ENCODE data around the gene MSH6. TPM values are rescaled to one million over a fixed set of nuclear protein-coding genes. Genes with fewer than 3 reads are reported as not detected.
"Not testable (repeated sequence)": the region's sequence is repeated elsewhere in the genome, so short reads cannot be mapped to it uniquely, and the experiment has no call there.

Gene MSH6
- total RNA-seq, 1 donor from 2014 or later = 50.3 TPM

DNA sequence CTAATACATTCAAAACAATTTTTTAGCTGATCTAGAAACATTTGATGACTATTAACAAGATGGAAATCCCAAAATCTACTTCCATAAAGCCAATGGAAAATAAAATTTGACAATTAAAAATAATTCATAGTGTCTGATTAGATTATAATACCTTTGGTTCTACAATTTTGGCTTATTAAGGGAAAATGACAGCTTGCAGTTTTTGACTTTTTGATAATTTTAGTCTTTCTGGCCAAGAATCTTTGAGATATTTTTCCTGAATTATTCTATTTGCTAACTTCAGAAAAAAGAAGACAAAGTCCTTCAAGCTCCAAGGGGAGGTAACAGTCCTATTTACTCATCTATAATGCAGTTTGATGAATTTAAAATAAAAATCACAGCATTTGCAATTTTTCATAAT is 39.6 kb downstream of the MSH6 start:
- ATAC-seq = no peak
- no peak for DNase-seq (ENCODE audit: low spot score)
- intact Hi-C loops (cut with DNase I) = no loop called here

- ATAC-seq (no peak), DNase-seq (ENCODE audit: low spot score) (no peak)
- intact Hi-C loops (cut with DNase I) = no loop called here
Observed at GRCh38 chr2:47833516-47833968, 50.6 kb downstream of the MSH6 start.

DNA sequence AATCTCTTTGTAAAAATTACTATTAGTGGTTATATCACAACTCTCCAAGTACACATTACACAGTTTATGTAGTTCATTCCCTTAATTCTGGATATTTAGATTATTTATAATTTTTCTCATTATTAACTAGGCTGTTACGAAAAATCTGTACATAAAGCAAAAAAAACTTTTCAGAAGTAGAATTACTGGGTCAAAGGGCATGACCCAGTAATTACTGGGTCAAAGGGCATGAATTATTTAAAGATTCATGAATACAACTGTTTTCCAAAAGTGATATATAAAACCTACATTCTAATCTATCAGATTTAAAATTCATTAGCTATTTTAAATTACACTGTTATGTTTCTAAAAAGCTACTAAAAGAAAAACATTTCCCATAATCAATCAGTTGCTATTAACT is 55.3 kb downstream of the MSH6 start:
- intact Hi-C loops (cut with DNase I) = no loop called here
- DNase-seq (ENCODE audit: low spot score) (no peak), ATAC-seq (no peak)

DNA sequence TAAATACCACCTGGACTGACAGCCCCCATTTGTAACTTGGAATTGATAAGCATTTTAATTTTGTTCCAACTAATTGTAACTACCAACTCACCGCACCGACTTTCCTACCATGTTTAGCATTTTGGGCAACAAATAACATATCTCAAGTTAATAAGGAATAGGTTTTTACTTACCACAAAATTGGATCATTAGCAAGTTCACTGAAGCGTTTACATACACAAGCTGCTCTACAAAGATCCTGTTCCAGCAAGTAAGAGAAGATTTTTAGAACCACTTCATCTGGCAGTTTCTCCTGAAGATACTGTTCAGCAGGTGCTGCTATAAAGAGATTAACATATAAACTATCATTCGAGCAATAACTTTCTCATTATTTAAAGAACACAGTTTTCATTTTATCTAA is 55.7 kb downstream of the MSH6 start:
- intact Hi-C loops (cut with DNase I) = no loop called here
- DNase-seq (ENCODE audit: low spot score) (no peak), ATAC-seq (no peak)

DNA sequence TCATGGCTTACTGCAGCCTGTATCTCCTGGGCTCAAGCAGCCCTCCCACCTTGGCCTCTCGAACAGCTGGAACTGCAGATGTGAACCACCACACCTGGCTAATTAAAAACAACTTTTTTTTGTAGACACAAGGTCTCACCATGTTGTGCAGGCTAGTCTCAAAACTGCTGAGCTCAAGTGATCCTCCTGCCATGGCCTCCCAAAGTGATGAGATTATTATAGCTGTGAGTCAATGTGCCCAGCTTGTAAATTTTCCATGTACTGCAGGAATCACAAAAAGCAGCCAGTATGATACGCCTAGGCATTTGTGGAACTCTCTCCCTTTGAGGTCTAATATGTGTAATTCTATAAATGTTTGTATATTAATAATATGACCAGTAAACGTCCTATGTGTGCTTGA is 59.9 kb downstream of the MSH6 start:
- intact Hi-C loops (cut with DNase I) = no loop called here
- ATAC-seq = no peak

GRCh38 chr2:47843407-47843806 is 60.5 kb downstream of the MSH6 start:
- no peak for ATAC-seq
- DNase-seq (ENCODE audit: low spot score) = no peak
- intact Hi-C loops (cut with DNase I) = no loop called here

More for the DNA sequence above, 59.9 kb downstream of the MSH6 start:
- DNase-seq (ENCODE audit: low spot score) = no peak

GRCh38 chr2:47844162-47844561 is 61.2 kb downstream of the MSH6 start:
- ATAC-seq (no peak), DNase-seq (ENCODE audit: low spot score) (no peak)
- intact Hi-C loops (cut with DNase I) = no loop called here

DNA sequence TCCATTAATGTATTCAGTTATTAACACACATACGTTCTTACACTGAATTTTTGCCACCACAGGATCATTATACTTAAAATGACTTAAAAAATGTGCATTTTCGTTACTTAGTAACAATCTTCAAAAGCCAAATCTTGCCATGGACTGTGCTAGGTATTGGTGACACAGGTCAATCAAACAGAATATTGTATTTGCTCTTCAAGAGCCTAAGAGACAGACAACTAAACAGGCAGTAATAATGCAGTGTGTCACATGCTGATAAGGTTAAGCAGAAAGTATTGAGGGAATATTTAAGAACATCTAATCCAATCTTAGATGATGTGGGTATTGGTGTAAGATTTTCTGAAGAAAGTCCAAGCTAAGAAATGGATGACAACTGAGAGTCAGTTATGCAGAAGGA is 66.4 kb downstream of the MSH6 start:
- intact Hi-C loops (cut with DNase I) = no loop called here
- ATAC-seq (no peak), DNase-seq (ENCODE audit: low spot score) (no peak)

GRCh38 chr2:47850198-47850597 is 67.3 kb downstream of the MSH6 start:
- DNase-seq (ENCODE audit: low spot score) = no peak
- intact Hi-C loops (cut with DNase I) = no loop called here
- ATAC-seq = no peak

GRCh38 chr2:47853067-47853777 is 70.3 kb downstream of the MSH6 start:
- ATAC-seq; intact Hi-C loops (cut with DNase I); DNase-seq (ENCODE audit: low spot score): not testable (repeated sequence)

Other genes with a start within 250 kb of the MSH6 start
- gene KCNK12, start 212.2 kb upstream of the MSH6 start, total RNA-seq = 75.4 TPM
- gene FBXO11, start 123.4 kb downstream of the MSH6 start, total RNA-seq = 86.7 TPM

Measured in sciatic nerve (tissue), 2 donors.